Neural cell (in vitro differentiated cells): ENCODE data around the gene LSM14B.

ENCODE experiments used
- CTCF ChIP-seq: fragments of 450-650 bp; IDR thresholded peaks from 2 replicates; pipeline ENCODE4 v1.5.1; 2014; ENCODE audit warnings: antibody characterized with exemption, mild to moderate bottlenecking, moderate library complexity; ENCODE audit not compliant: poor library complexity, severe bottlenecking
- EP300 ChIP-seq: fragments of 450-650 bp; conservative IDR thresholded peaks from 2 replicates; pipeline ENCODE4 v1.6.1; 2014; ENCODE audit warnings: antibody characterized with exemption, mild to moderate bottlenecking, moderate library complexity; ENCODE audit not compliant: poor library complexity, severe bottlenecking
- EZH2 ChIP-seq: fragments of 200-600, 300-800 bp; shearing (Covaris generic), sonication (generic); IDR thresholded peaks from 2 replicates; pipeline ENCODE4 v1.6.1; 2014; ENCODE audit warnings: antibody characterized with exemption, low read length, borderline replicate concordance, mild to moderate bottlenecking; ENCODE audit not compliant: insufficient read depth, poor library complexity, severe bottlenecking
- POLR2AphosphoS5 ChIP-seq: IDR thresholded peaks from 2 replicates; pipeline ENCODE4 v1.6.1; 2012
- SMC3 ChIP-seq: fragments of 450-650 bp; conservative IDR thresholded peaks from 2 replicates; pipeline ENCODE4 v1.6.1; 2014; ENCODE audit warnings: antibody characterized with exemption, mild to moderate bottlenecking, moderate library complexity; ENCODE audit not compliant: poor library complexity
- TAF1 ChIP-seq: IDR thresholded peaks from 2 replicates; pipeline ENCODE4 v1.6.1; 2012; ENCODE audit warnings: low read depth

- TF ChIP-seq CTCF (no peak), SMC3 (no peak), EZH2 (no peak), POLR2AphosphoS5 (no peak), EP300 (no peak), TAF1 (no peak)
These were observed 16.6 kb downstream of the LSM14B start for GRCh38 chr20:62138912-62139311.
